B cell (primary cell): ENCODE measurements around the gene GAST. TPM values are rescaled to one million over a fixed set of nuclear protein-coding genes. Genes with fewer than 3 reads are reported as not detected.

ENCODE experiments used
- ATAC-seq: fragments of 200-7000 bp; cut with Tn5 transposase; one replicate; pipeline ENCODE4 v1.10.0; 2021; ENCODE audit warnings: low read depth, mild to moderate bottlenecking, moderate number of reproducible peaks, moderate library complexity
- CTCF ChIA-PET: fragments of 350-600 bp; sonication (Branson Sonifier 250); formaldehyde crosslinking; loops from one replicate; lab custom pipeline; 2021; ENCODE audit warnings: antibody characterized with exemption, inconsistent platforms; lab: Charles Lee
- POLR2A ChIA-PET: fragments of 350-600 bp; sonication (Branson Sonifier 250); formaldehyde crosslinking; loops from one replicate; lab custom pipeline; 2021; ENCODE audit warnings: antibody characterized with exemption; lab: Charles Lee
- DNase-seq: peaks from one replicate; pipeline ENCODE4 v3.0.0; 2013
- H2AFZ ChIP-seq: 2 replicates; pipeline ENCODE4 v1.6.1; 2012; ENCODE audit warnings: mild to moderate bottlenecking, low read depth, low read length; ENCODE audit not compliant: insufficient read depth, poor library complexity, severe bottlenecking
- H3K27ac ChIP-seq, 2 donors: 1 replicate in 1 of 2; 2 replicates in 1 of 2; pipeline ENCODE4 v1.5.1; 2012 to 2013; ENCODE audit warnings: low read length in 2 of 2, mild to moderate bottlenecking in 2 of 2, moderate library complexity in 1 of 2
- H3K27me3 ChIP-seq, 4 experiments: fragments of 200-600 bp in 1 of 4; sonication (generic) in 1 of 4; replicated peaks in 1 of 4; 1 replicate in 2 of 4; 2 replicates in 2 of 4; pipeline versions ENCODE4 v1.6.1 to v1.7.0; 2013 to 2016; ENCODE audit warnings: low read length in 3 of 4, mild to moderate bottlenecking in 2 of 4, mixed read lengths in 1 of 4, moderate library complexity in 1 of 4; ENCODE audit not compliant: insufficient read depth in 4 of 4, control insufficient read depth in 3 of 4; ENCODE audit errors: control extremely low read depth in 1 of 4
- H3K36me3 ChIP-seq, 2 experiments: replicated peaks in 1 of 2; 1 replicate in 1 of 2; 2 replicates in 1 of 2; pipeline versions ENCODE4 v1.6.1 to v1.7.1; 2013; ENCODE audit warnings: low read length in 1 of 2; ENCODE audit not compliant: insufficient read depth in 2 of 2, control insufficient read depth in 1 of 2; ENCODE audit errors: control extremely low read depth in 1 of 2, extremely low read depth in 1 of 2
- H3K4me1 ChIP-seq, 2 donors: fragments of 200-600 bp in 1 of 2; sonication (generic) in 1 of 2; 1 replicate in 1 of 2; 2 replicates in 1 of 2; pipeline versions ENCODE4 v1.5.1 to v1.6.1; 2013 to 2017; ENCODE audit warnings: low read length in 2 of 2; ENCODE audit not compliant: control insufficient read depth in 2 of 2, insufficient read depth in 2 of 2
- H3K4me2 ChIP-seq: replicated peaks from 2 replicates; pipeline ENCODE3; 2012; ENCODE audit warnings: mild to moderate bottlenecking, low read depth, low read length; ENCODE audit not compliant: poor library complexity, severe bottlenecking
- H3K4me3 ChIP-seq, 5 experiments: fragments of 200-600 bp in 1 of 5; sonication (generic) in 1 of 5; 1 replicate in 3 of 5; 2 replicates in 2 of 5; pipeline versions ENCODE4 v1.5.1 to v1.7.0; 2011 to 2016; ENCODE audit warnings: low read length in 4 of 5, mild to moderate bottlenecking in 4 of 5, low read depth in 2 of 5, control low read depth in 1 of 5, moderate library complexity in 1 of 5; ENCODE audit not compliant: insufficient read depth in 1 of 5; ENCODE audit errors: control extremely low read depth in 1 of 5, extremely low read depth in 1 of 5
- H3K79me2 ChIP-seq: fragments of 200-600 bp; sonication (generic); one replicate; pipeline ENCODE4 v1.6.0; 2016; ENCODE audit warnings: low read length; ENCODE audit not compliant: control insufficient read depth, insufficient read depth
- H3K9ac ChIP-seq: fragments of 200-600 bp; sonication (generic); 2 replicates; pipeline ENCODE4 v1.6.1; 2017; ENCODE audit warnings: mild to moderate bottlenecking, low read length, moderate library complexity
- H3K9me3 ChIP-seq, 3 donors: one replicate each; pipeline versions ENCODE4 v1.6.1 to v1.7.1; 2013; ENCODE audit warnings: low read length in 2 of 3; ENCODE audit not compliant: control insufficient read depth in 2 of 3, insufficient read depth in 1 of 3; ENCODE audit errors: control extremely low read depth in 1 of 3
- H4K20me1 ChIP-seq: 2 replicates; pipeline ENCODE4 v1.6.0; 2012; ENCODE audit warnings: mild to moderate bottlenecking, low read length; ENCODE audit not compliant: insufficient read depth, control insufficient read depth, poor library complexity, severe bottlenecking
- H3K27ac Mint-ChIP-seq: one replicate; pipeline ENCODE4 v1.8.0; 2021; ENCODE audit warnings: mixed read lengths
- H3K27me3 Mint-ChIP-seq: one replicate; pipeline ENCODE4 v1.8.0; 2021; ENCODE audit warnings: mixed read lengths
- H3K4me1 Mint-ChIP-seq: one replicate; pipeline ENCODE4 v1.8.0; 2021; ENCODE audit warnings: mixed read lengths
- H3K4me3 Mint-ChIP-seq: one replicate; pipeline ENCODE4 v1.8.0; 2021; ENCODE audit warnings: mixed read lengths
- H3K9me3 Mint-ChIP-seq: one replicate; pipeline ENCODE4 v1.8.0; 2022; ENCODE audit warnings: mixed read lengths; ENCODE audit not compliant: insufficient read depth
- EZH2 ChIP-seq: IDR thresholded peaks from 2 replicates; pipeline ENCODE4 v1.6.1; 2012; ENCODE audit warnings: borderline replicate concordance, low read depth, mild to moderate bottlenecking, moderate library complexity, low read length; ENCODE audit not compliant: insufficient read depth, poor library complexity, severe bottlenecking
- WGBS: methylation state at CpG from one replicate; pipeline ENCODE4 v1.1.5; 2013; ENCODE audit warnings: missing lambda C conversion rate; ENCODE audit not compliant: insufficient coverage; 5-methylcytosine and 5-hydroxymethylcytosine counted together
- intact Hi-C: fragments of 100-400 bp; cut with micrococcal nuclease; formaldehyde crosslinking; loops from one replicate; pipeline ENCODE4 v1.10.0; 2022
- polyA minus RNA-seq: library from RNA; depleted of rRNA, polyadenylated mRNA; stranded (reverse); fragments of >200 nt; gene quantifications from 2 replicates; pipeline ENCODE4 v1.2.3, GENCODE V29; 2012
- polyA plus RNA-seq: library from polyadenylated mRNA; depleted of rRNA; stranded (reverse); fragments of >200 nt; gene quantifications from 2 replicates; pipeline ENCODE4 v1.2.3, GENCODE V29; 2012
- total RNA-seq, 2 donors: library from RNA; stranded (reverse); fragments of 120-200 nt in 1 of 2; gene quantifications; 1 replicate in 1 of 2; 2 replicates in 1 of 2; pipeline versions ENCODE4 v1.2.3 to v1.2.4, GENCODE V29; 2013 to 2022
- TF ChIP-seq, protein P1 (sequence below): fragments of 200-600 bp; IDR thresholded peaks from one replicate; pipeline ENCODE4 v1.8.0; 2022; ENCODE audit warnings: antibody characterized with exemption, mild to moderate bottlenecking

The GAST gene
- total RNA-seq (not detected in 2 replicates), polyA plus RNA-seq (not detected in 2 replicates), polyA minus RNA-seq (not detected in 2 replicates)
- total RNA-seq (2013) = not detected

DNA sequence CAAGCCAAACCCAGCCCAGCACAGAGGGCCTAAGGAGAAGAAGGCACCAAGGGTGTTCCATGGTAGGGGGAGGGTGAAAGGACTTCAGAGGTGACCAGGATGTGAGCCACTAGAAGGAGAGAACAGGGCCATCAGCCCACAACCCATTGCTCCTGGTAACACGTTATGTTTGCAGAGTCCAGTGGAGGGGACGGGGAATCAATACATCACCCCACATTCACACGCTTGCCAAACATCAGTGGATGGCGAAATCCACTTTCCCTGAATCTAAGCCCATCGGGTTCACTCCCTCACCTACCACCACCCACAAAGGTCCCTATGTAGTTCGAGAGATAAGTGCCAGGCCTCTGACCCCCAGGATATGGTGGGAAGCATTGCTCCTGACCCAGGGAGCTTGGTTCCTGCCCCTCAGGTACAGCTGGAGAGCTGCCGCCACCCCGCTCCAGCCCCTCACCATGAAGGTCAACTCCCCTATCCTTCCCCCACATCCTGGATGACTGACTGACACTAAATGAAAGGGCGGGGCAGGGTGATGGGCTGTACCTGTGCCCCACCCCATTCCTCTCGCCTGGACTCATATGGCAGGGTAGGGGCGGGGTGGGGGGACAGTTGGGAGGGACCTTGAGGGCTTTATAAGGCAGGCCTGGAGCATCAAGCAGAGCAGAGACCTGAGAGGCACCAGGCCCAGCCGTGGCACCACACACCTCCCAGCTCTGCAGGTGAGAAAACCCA is at the start of gene GAST:
GAST (plus strand) TSS at position 663 of the 732 bp plus-strand sequence. CDS start 3,106 bp downstream, outside the sequence.
- no peak within 1 kb of the TSS for H3K4me2 ChIP-seq
- H2AFZ ChIP-seq = no peak within 1 kb of the TSS
- Mint-ChIP-seq H3K9me3 (no peaks in the 10 kb centered on the region), H3K27ac (no peak within 1 kb of the TSS), H3K27me3 (peaks cover 21% of the 10 kb centered on the region), H3K4me3 (no peak within 1 kb of the TSS), H3K4me1 (no peaks in the 10 kb centered on the region)
- POLR2A ChIA-PET = no interaction called here
- no peaks in the 10 kb centered on the region for H3K79me2 ChIP-seq
- H3K36me3 ChIP-seq = no peaks in the 10 kb centered on the region
- no peaks in the 10 kb centered on the region for H4K20me1 ChIP-seq
- WGBS = 84% methylated on average over 5 of the region's 12 CpGs
- CTCF ChIA-PET = no interaction called here
- peaks cover 0 to 19% (median 4%) of the 10 kb centered on the region in 4 experiments for H3K27me3 ChIP-seq
- TF ChIP-seq EZH2 = no peak
- TF ChIP-seq, protein P1, sequence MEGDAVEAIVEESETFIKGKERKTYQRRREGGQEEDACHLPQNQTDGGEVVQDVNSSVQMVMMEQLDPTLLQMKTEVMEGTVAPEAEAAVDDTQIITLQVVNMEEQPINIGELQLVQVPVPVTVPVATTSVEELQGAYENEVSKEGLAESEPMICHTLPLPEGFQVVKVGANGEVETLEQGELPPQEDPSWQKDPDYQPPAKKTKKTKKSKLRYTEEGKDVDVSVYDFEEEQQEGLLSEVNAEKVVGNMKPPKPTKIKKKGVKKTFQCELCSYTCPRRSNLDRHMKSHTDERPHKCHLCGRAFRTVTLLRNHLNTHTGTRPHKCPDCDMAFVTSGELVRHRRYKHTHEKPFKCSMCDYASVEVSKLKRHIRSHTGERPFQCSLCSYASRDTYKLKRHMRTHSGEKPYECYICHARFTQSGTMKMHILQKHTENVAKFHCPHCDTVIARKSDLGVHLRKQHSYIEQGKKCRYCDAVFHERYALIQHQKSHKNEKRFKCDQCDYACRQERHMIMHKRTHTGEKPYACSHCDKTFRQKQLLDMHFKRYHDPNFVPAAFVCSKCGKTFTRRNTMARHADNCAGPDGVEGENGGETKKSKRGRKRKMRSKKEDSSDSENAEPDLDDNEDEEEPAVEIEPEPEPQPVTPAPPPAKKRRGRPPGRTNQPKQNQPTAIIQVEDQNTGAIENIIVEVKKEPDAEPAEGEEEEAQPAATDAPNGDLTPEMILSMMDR = no peak
- DNase-seq (no peak), ATAC-seq (no peak)
- H3K4me3 ChIP-seq = no peak within 1 kb of the TSS
- intact Hi-C loops = no loop called here
- no peak within 1 kb of the TSS for H3K27ac ChIP-seq
- H3K4me1 ChIP-seq = no peaks in the 10 kb centered on the region
- peaks cover 0 to 4% (median 0%) of the 10 kb centered on the region in 3 donors for H3K9me3 ChIP-seq
- no peak within 1 kb of the TSS for H3K9ac ChIP-seq
